ENCODE data around the gene RAB5IF. TPM values are rescaled to one million over a fixed set of nuclear protein-coding genes. Genes with fewer than 3 reads are reported as not detected.

The RAB5IF gene
- total RNA-seq, 1 donor from 2014 or later: 162 TPM

DNA sequence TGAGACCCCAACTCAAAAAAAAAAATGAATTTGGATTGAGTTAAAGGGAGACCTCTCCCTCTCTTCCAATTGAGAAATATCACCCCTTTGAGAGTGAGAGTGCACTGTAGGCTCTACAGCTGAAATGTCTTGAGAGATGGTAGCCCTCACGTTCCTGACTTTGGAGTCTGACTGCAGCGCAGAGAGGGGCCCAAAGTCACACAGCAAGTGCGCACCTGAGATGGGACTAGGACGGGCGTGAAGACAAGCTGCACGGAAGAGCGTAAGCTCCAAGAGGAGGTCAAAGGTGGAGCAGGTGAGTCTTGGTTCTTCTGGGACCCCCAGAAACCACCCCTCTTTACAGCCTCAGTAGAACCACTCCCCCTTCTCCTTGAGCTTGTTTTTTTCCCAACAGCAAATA lies 39.8 kb downstream of the RAB5IF start:
- Histone ChIP-seq H3K27me3 (ENCODE audit: control insufficient read depth, insufficient read depth, low read length) (no peaks in the 10 kb centered on the region), H3K4me3 (ENCODE audit: low read depth, low read length) (no peak overlapping the region), H3K36me3 (ENCODE audit: control insufficient read depth, insufficient read depth, low read length) (no peaks in the 10 kb centered on the region)
- TF ChIP-seq, protein P1, sequence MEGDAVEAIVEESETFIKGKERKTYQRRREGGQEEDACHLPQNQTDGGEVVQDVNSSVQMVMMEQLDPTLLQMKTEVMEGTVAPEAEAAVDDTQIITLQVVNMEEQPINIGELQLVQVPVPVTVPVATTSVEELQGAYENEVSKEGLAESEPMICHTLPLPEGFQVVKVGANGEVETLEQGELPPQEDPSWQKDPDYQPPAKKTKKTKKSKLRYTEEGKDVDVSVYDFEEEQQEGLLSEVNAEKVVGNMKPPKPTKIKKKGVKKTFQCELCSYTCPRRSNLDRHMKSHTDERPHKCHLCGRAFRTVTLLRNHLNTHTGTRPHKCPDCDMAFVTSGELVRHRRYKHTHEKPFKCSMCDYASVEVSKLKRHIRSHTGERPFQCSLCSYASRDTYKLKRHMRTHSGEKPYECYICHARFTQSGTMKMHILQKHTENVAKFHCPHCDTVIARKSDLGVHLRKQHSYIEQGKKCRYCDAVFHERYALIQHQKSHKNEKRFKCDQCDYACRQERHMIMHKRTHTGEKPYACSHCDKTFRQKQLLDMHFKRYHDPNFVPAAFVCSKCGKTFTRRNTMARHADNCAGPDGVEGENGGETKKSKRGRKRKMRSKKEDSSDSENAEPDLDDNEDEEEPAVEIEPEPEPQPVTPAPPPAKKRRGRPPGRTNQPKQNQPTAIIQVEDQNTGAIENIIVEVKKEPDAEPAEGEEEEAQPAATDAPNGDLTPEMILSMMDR (IDR thresholded peaks at IDR 0.05; ENCODE audit: insufficient read depth, low read length, poor library complexity, severe bottlenecking): no peak
- DNase-seq (ENCODE audit: low read depth): no peak

DNA sequence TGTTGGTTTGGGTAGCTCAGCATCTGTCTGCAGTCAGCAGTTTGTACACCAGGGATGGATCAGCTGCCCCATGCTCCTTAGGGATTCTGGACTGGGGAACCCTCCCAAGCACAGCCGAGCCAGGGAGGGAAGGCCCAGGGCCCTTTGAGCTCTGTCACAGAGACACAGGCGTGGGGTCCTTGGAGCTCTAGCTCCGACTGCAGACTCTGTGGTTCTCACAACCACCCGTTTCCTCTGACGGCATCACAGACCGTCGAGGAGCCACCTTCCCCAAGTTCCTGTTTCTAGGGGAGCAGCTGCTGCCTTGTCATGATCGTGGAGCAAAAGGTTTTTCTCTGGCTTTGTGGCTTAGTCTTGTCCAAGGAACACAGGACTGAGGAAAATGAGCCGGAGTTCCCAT lies 40.4 kb downstream of the RAB5IF start, which contains the start of gene SLA2:
Gene SLA2, minus strand, starts transcription at position 199 of the 400 bp plus-strand sequence. CDS start 4,861 bp downstream, outside the sequence.
- Histone ChIP-seq H3K27me3 (ENCODE audit: control insufficient read depth, insufficient read depth, low read length) (no peaks in the 10 kb centered on the region), H3K36me3 (ENCODE audit: control insufficient read depth, insufficient read depth, low read length) (no peaks in the 10 kb centered on the region), H3K4me3 (ENCODE audit: low read depth, low read length) (no peak within 1 kb of the TSS)
- no peak for DNase-seq (ENCODE audit: low read depth)
- TF ChIP-seq, protein P1 (IDR thresholded peaks at IDR 0.05; ENCODE audit: insufficient read depth, low read length, poor library complexity, severe bottlenecking): no peak

DNA sequence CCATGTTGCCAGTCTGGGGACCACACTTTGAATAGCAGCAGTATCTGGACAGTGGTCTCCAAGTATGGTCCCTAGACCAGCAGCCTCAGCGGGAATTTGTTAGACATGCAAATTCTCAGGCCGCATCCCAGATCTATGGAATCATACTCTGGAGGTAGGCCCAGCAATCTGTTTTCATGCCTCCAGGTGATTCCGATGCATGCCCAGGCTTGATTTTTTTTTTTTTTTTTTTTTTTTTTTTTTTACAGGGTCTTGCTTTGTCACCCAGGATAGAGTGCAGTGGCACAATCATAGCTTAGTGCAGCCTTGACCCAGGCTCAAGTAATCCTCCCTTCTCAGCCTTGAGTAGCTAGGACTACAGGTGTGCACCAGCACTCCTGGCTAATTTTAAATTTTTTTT lies 41.1 kb downstream of the RAB5IF start:
- no peaks in the 10 kb centered on the region for H3K27me3 ChIP-seq (ENCODE audit: control insufficient read depth, insufficient read depth, low read length)
- H3K4me3 ChIP-seq (ENCODE audit: low read depth, low read length): no peak overlapping the region
- TF ChIP-seq, protein P1 (IDR thresholded peaks at IDR 0.05; ENCODE audit: insufficient read depth, low read length, poor library complexity, severe bottlenecking): no peak
- no peak for DNase-seq (ENCODE audit: low read depth)
- H3K36me3 ChIP-seq (ENCODE audit: control insufficient read depth, insufficient read depth, low read length): no peaks in the 10 kb centered on the region

DNA sequence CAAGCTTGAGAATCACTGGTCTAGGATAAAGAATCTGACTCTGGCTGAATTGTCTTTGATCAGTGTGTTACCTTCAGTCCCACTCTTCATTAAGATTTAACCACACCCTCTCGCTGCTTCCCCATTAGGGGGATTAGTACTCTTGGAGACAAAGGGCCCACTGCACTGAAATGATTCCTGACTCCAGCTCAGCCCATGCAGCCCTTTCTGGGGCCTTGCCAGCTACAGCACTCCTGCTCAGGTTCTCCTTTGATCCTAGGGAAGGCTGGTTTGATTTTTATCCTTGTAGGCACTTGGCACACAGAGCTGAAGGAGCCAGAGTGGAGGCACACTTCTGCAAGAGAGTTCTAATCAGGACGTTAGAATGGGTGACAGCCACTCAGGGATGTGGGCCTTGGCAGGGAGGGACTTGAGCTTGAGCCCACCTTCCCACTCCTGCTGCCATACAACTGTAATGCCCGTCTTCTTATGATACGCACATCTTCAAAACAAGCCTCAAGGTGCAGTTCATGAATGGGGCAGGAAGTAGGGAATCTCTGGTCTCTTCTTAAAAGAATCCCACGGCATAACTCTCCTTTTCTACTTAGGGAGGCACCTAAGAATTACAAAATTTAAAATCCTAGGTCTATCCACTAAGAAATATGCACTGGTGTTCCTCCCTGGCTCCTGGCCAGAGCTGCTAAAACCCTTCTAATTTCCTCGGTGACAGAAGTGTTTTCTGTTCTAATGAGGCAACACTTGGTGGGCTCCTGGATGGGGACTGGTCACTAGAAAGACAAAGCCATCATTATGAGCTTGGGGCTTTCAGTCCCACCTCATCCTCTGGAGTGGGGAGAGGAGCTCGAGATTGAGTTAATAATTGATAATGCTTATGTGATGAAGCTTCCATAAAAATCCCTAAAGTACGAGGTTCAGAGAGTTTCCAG lies 41.9 kb downstream of the RAB5IF start:
- TF ChIP-seq, protein P1 (IDR thresholded peaks at IDR 0.05; ENCODE audit: insufficient read depth, low read length, poor library complexity, severe bottlenecking): no peak
- no peak for DNase-seq (ENCODE audit: low read depth)
- no peak overlapping the region for H3K4me3 ChIP-seq (ENCODE audit: low read depth, low read length)
- no peaks in the 10 kb centered on the region for H3K36me3 ChIP-seq (ENCODE audit: control insufficient read depth, insufficient read depth, low read length)
- no peaks in the 10 kb centered on the region for H3K27me3 ChIP-seq (ENCODE audit: control insufficient read depth, insufficient read depth, low read length)

DNA sequence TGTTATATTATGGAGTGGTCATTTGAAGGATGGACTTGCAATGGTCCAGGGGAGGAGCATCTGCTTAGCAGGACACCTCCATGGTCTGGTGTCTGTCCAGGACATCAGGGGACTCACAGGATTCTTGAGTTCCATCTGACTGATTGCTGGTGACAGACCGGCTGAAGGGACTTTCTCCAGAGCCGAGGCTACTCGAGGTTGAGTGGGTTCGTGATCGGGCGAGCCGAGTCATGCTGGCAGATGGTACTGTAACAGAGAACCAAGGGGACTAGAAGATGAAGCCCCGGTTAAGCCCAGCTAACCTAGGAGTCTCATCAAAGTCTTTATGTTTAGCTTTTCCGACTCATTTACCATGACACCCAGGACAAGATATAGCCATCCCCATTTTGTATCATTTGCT lies 47.9 kb downstream of the RAB5IF start:
- Histone ChIP-seq H3K36me3 (ENCODE audit: control insufficient read depth, insufficient read depth, low read length) (peaks cover 1% of the 10 kb centered on the region), H3K4me3 (ENCODE audit: low read depth, low read length) (no peak overlapping the region), H3K27me3 (ENCODE audit: control insufficient read depth, insufficient read depth, low read length) (no peaks in the 10 kb centered on the region)
- TF ChIP-seq, protein P1 (IDR thresholded peaks at IDR 0.05; ENCODE audit: insufficient read depth, low read length, poor library complexity, severe bottlenecking): no peak
- no peak for DNase-seq (ENCODE audit: low read depth)

Measured in kidney epithelial cell (primary cell).